Suprapubic skin (tissue), 4 donors: ENCODE measurements around the gene PLA2G4C.

Source experiments
- CTCF ChIP-seq, 2 donors: fragments of 200-600 bp in 1 of 2; fragments of 450-650 bp in 1 of 2; sonication (generic) in 1 of 2; IDR thresholded peaks; one replicate each; pipeline ENCODE4 v1.5.1; 2016 to 2019; ENCODE audit warnings: antibody characterized with exemption in 2 of 2, mild to moderate bottlenecking in 1 of 2, moderate library complexity in 1 of 2
- POLR2A ChIP-seq, 2 donors: fragments of 450-650 bp; IDR thresholded peaks; one replicate each; pipeline ENCODE4 v1.6.1; 2017; ENCODE audit warnings: antibody characterized with exemption in 2 of 2, mild to moderate bottlenecking in 2 of 2, moderate library complexity in 2 of 2
- POLR2AphosphoS5 ChIP-seq, 3 donors: sonication (generic); formaldehyde crosslinking; IDR thresholded peaks; one replicate each; pipeline ENCODE4 v1.6.1; 2017; ENCODE audit warnings: antibody characterized with exemption in 3 of 3

- TF ChIP-seq POLR2AphosphoS5 (IDR thresholded peaks at IDR 0.05) = no peak
- no peak for TF ChIP-seq CTCF (IDR thresholded peaks at IDR 0.05)
- no peak for TF ChIP-seq POLR2A (IDR thresholded peaks at IDR 0.05)
These were observed 38.8 kb upstream of the PLA2G4C start for GRCh38 chr19:48149430-48149829.
